Spleen (tissue), 11 donors: ENCODE results near the gene ATAD5. TPM values are rescaled to one million over a fixed set of nuclear protein-coding genes. Genes with fewer than 3 reads are reported as not detected.
"Not testable (repeated sequence)": the region's sequence is repeated elsewhere in the genome, so short reads cannot be mapped to it uniquely, and the experiment has no call there.

Experiments
- DNase-seq: peaks from one replicate; pipeline ENCODE4 v3.0.0-alpha.2; 2020
- H3K27ac ChIP-seq, 8 donors: fragments of 200-600 bp; sonication (generic) in 7 of 8; 1 replicate in 4 of 8; 2 replicates in 4 of 8; pipeline versions ENCODE4 v1.5.0 to v1.8.0; 2016 to 2021; ENCODE audit warnings: inconsistent platforms in 4 of 8, mild to moderate bottlenecking in 4 of 8, moderate library complexity in 1 of 8
- H3K27me3 ChIP-seq, 7 donors: fragments of 200-600 bp; sonication (generic) in 6 of 7; replicated peaks in 1 of 7; 1 replicate in 4 of 7; 2 replicates in 3 of 7; pipeline versions ENCODE4 v1.5.0 to v1.8.0; 2016 to 2021; ENCODE audit warnings: inconsistent platforms in 3 of 7, mild to moderate bottlenecking in 1 of 7
- H3K36me3 ChIP-seq, 6 donors: fragments of 200-600 bp; sonication (generic) in 5 of 6; 1 replicate in 4 of 6; 2 replicates in 2 of 6; pipeline versions ENCODE4 v1.5.0 to v1.8.0; 2016 to 2021; ENCODE audit warnings: inconsistent platforms in 2 of 6
- H3K4me1 ChIP-seq, 6 donors: fragments of 200-600 bp; sonication (generic) in 5 of 6; 1 replicate in 3 of 6; 2 replicates in 3 of 6; pipeline versions ENCODE4 v1.5.0 to v1.8.0; 2016 to 2021; ENCODE audit warnings: inconsistent platforms in 3 of 6
- H3K4me3 ChIP-seq, 8 donors: fragments of 200-600 bp; sonication (generic) in 7 of 8; 1 replicate in 4 of 8; 2 replicates in 4 of 8; pipeline versions ENCODE4 v1.5.0 to v1.8.0; 2016 to 2021; ENCODE audit warnings: inconsistent platforms in 4 of 8, mild to moderate bottlenecking in 4 of 8, moderate library complexity in 2 of 8
- H3K9me3 ChIP-seq, 8 donors: fragments of 200-600 bp; sonication (generic) in 7 of 8; 1 replicate in 4 of 8; 2 replicates in 4 of 8; pipeline versions ENCODE4 v1.5.0 to v1.8.0; 2016 to 2021; ENCODE audit warnings: inconsistent platforms in 4 of 8
- CTCF ChIP-seq, 11 experiments: fragments of 200-600 bp in 7 of 11; fragments of 450-650 bp in 4 of 11; sonication (generic) in 4 of 11; IDR thresholded peaks in 8 of 11; conservative IDR thresholded peaks in 3 of 11; 1 replicate in 7 of 11; 2 replicates in 4 of 11; pipeline versions ENCODE4 v1.4.0 to v1.8.0; 2016 to 2021; ENCODE audit warnings: antibody characterized with exemption in 11 of 11, inconsistent platforms in 4 of 11, mild to moderate bottlenecking in 1 of 11
- POLR2A ChIP-seq, 3 donors: fragments of 450-650 bp; IDR thresholded peaks; one replicate each; pipeline ENCODE4 v1.5.1; 2017; ENCODE audit warnings: antibody characterized with exemption in 3 of 3, mild to moderate bottlenecking in 1 of 3
- POLR2AphosphoS5 ChIP-seq, 3 donors: sonication (generic); formaldehyde crosslinking; IDR thresholded peaks; one replicate each; pipeline ENCODE4 v1.5.1; 2017; ENCODE audit warnings: antibody characterized with exemption in 3 of 3
- WGBS, 5 donors: extraction: QIAGEN DNeasy Blood & Tissue Kit in 3 of 5; methylation state at CpG; one replicate each; pipeline versions ENCODE4 v1.1.5 to v1.1.7; 2013 to 2018; 5-methylcytosine and 5-hydroxymethylcytosine counted together
- intact Hi-C: fragments of 100-400 bp; cut with DNase I; formaldehyde crosslinking; loops from one replicate; pipeline ENCODE4 v1.15.0; 2023; ENCODE audit warnings: low total_unique reads
- polyA plus RNA-seq, 3 donors: library from polyadenylated mRNA; stranded (reverse); fragments of 200-250 nt; gene quantifications; one replicate each; pipeline ENCODE4 v1.2.1, GENCODE V29; 2013
- total RNA-seq, 7 donors: library from RNA; depleted of rRNA in 3 of 7; stranded (reverse); fragments of >200 nt in 3 of 7; fragmentation: NEBNext Ultra II Directional in 4 of 7; extraction: Animal tissue kit (Norgen Biotek cat#: 25700) in 4 of 7; gene quantifications; one replicate each; pipeline versions ENCODE4 v1.1.0 to v1.2.1, GENCODE V29; 2016 to 2021
- donor health status: healthy with polysubstance abuse.
- donor health status: DM: no; HTN: no; CAD: no; lungs with moderate emphysema.
- donor health status: DM: no; HTN: no; CAD: no.
- donor health status: Bipolar disorder and iron deficiency.
- donor health status: healthy.
- donor health status: DM: no; HTN: no; CAD: no.
- donor health status: DM: yes; HTN: yes; CAD: no.

Gene ATAD5
- total and polyA plus RNA-seq, 10 donors, result 0.61 to 7.4 (median 4.0) TPM

- intact Hi-C loops, result no loop called here
- H3K4me3 ChIP-seq, result no peak overlapping the region
- H3K27me3 ChIP-seq, result peaks cover 0 to 18% (median 0%) of the 10 kb centered on the region in 7 donors
- TF ChIP-seq CTCF (IDR thresholded peaks at IDR 0.05 in 8 of 11, conservative IDR thresholded peaks at IDR 0.05 in 3 of 11) (no peak), POLR2AphosphoS5 (IDR thresholded peaks at IDR 0.05) (no peak), POLR2A (IDR thresholded peaks at IDR 0.05) (no peak)
- 89 to 95% (median 92%) methylated on average over 3 of the region's 3 CpGs for WGBS, 5 donors
- H3K36me3 ChIP-seq, result peaks cover 0 to 58% (median 4%) of the 10 kb centered on the region in 6 donors
- H3K4me1 ChIP-seq, result peaks cover 0 to 8% (median 0%) of the 10 kb centered on the region in 6 donors
- H3K9me3 ChIP-seq, result no peaks in the 10 kb centered on the region
- DNase-seq, result no peak
- H3K27ac ChIP-seq, result no peak overlapping the region
Measured at GRCh38 chr17:30928584-30928983, 96.8 kb downstream of the ATAD5 start.

- peaks cover 0 to 58% (median 4%) of the 10 kb centered on the region in 6 donors for H3K36me3 ChIP-seq
- H3K9me3 ChIP-seq, result no peaks in the 10 kb centered on the region
- H3K4me1 ChIP-seq, result peaks cover 0 to 8% (median 0%) of the 10 kb centered on the region in 6 donors
- intact Hi-C loops, result no loop called here
- H3K27me3 ChIP-seq, result peaks cover 0 to 12% (median 0%) of the 10 kb centered on the region in 7 donors
- WGBS, 5 donors, result 66 to 80% (median 76%) methylated on average over 8 of the region's 8 CpGs
- H3K4me3 ChIP-seq, result no peak overlapping the region
- DNase-seq, result no peak
- no peak for TF ChIP-seq POLR2A (IDR thresholded peaks at IDR 0.05)
- TF ChIP-seq CTCF (IDR thresholded peaks at IDR 0.05 in 8 of 11, conservative IDR thresholded peaks at IDR 0.05 in 3 of 11), result no peak
- TF ChIP-seq POLR2AphosphoS5 (IDR thresholded peaks at IDR 0.05), result no peak
- H3K27ac ChIP-seq, result no peak overlapping the region
Measured at GRCh38 chr17:30929081-30929633, 97.4 kb downstream of the ATAD5 start.

- 85 to 100% (median 94%) methylated on average over 3 of the region's 3 CpGs for WGBS, 5 donors
Measured at GRCh38 chr17:30929861-30930260, 98.1 kb downstream of the ATAD5 start.

GRCh38 chr17:30930495-30930894, 98.7 kb downstream of the ATAD5 start:
- WGBS, 5 donors, result 84 to 93% (median 88%) methylated on average over 3 of the region's 3 CpGs
- Histone ChIP-seq H3K36me3 (peaks cover 0 to 70% (median 4%) of the 10 kb centered on the region in 6 donors), H3K27ac (no peak overlapping the region), H3K4me3 (no peak overlapping the region), H3K9me3 (no peaks in the 10 kb centered on the region), H3K27me3 (peaks cover 0 to 5% (median 0%) of the 10 kb centered on the region in 7 donors), H3K4me1 (peaks cover 0 to 8% (median 0%) of the 10 kb centered on the region in 6 donors)
- TF ChIP-seq POLR2AphosphoS5 (IDR thresholded peaks at IDR 0.05) (no peak), POLR2A (IDR thresholded peaks at IDR 0.05) (no peak), CTCF (IDR thresholded peaks at IDR 0.05 in 8 of 11, conservative IDR thresholded peaks at IDR 0.05 in 3 of 11) (no peak)
- intact Hi-C loops, result no loop called here
- DNase-seq, result no peak

More at GRCh38 chr17:30929861-30930260, 98.1 kb downstream of the ATAD5 start:
- H3K27me3 ChIP-seq, H3K9me3 ChIP-seq, intact Hi-C loops, DNase-seq, H3K4me1 ChIP-seq, H3K27ac ChIP-seq, H3K4me3 ChIP-seq: not testable (repeated sequence)
- peaks cover 0 to 63% (median 4%) of the 10 kb centered on the region in 6 donors for H3K36me3 ChIP-seq

- H3K9me3 ChIP-seq, DNase-seq, H3K4me1 ChIP-seq, H3K4me3 ChIP-seq, intact Hi-C loops, H3K27me3 ChIP-seq, H3K27ac ChIP-seq: not testable (repeated sequence)
- H3K36me3 ChIP-seq, result peaks cover 0 to 71% (median 4%) of the 10 kb centered on the region in 6 donors
- 89 to 93% (median 91%) methylated on average over 8 of the region's 8 CpGs for WGBS, 5 donors
Measured at GRCh38 chr17:30931582-30931981, 99.8 kb downstream of the ATAD5 start.
